Measurements from ENCODE around the gene OSBPL6. TPM values are rescaled to one million over a fixed set of nuclear protein-coding genes. Genes with fewer than 3 reads are reported as not detected.

OSBPL6 gene
- total RNA-seq, 1 experiment from 2014 or later, result 43.1 TPM

GRCh38 chr2:178187861-178188260, 6.5 kb upstream of the OSBPL6 start:
- no peaks in the 10 kb centered on the region for H3K27me3 Mint-ChIP-seq (ENCODE audit: insufficient read depth, unreplicated experiment)
- DNase-seq (ENCODE audit: unreplicated experiment), result no peak
- H3K4me3 Mint-ChIP-seq (ENCODE audit: unreplicated experiment), result no peak overlapping the region
- intact Hi-C loops (cut with micrococcal nuclease), result no loop called here
- H3K4me1 Mint-ChIP-seq (ENCODE audit: insufficient read depth, unreplicated experiment), result peaks cover under 1% of the 10 kb centered on the region
- BruUV-seq (replicated peaks), result no TSS peak
- no peaks in the 10 kb centered on the region for H3K36me3 Mint-ChIP-seq (ENCODE audit: insufficient read depth, unreplicated experiment)
- TF ChIP-seq, protein P1, sequence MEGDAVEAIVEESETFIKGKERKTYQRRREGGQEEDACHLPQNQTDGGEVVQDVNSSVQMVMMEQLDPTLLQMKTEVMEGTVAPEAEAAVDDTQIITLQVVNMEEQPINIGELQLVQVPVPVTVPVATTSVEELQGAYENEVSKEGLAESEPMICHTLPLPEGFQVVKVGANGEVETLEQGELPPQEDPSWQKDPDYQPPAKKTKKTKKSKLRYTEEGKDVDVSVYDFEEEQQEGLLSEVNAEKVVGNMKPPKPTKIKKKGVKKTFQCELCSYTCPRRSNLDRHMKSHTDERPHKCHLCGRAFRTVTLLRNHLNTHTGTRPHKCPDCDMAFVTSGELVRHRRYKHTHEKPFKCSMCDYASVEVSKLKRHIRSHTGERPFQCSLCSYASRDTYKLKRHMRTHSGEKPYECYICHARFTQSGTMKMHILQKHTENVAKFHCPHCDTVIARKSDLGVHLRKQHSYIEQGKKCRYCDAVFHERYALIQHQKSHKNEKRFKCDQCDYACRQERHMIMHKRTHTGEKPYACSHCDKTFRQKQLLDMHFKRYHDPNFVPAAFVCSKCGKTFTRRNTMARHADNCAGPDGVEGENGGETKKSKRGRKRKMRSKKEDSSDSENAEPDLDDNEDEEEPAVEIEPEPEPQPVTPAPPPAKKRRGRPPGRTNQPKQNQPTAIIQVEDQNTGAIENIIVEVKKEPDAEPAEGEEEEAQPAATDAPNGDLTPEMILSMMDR (IDR thresholded peaks at IDR 0.05; ENCODE audit: unreplicated experiment), result no peak
- H3K9me3 Mint-ChIP-seq (ENCODE audit: unreplicated experiment), result no peaks in the 10 kb centered on the region
- CTCF ChIA-PET, result no interaction called here
- H3K27ac Mint-ChIP-seq (ENCODE audit: low read depth, unreplicated experiment), result no peak overlapping the region
- POLR2A ChIA-PET, result interaction anchor here (0.6 kb wide), 1 partner anchor 60 kb away, joined by 3 read pairs; no protein-coding TSS in a partner anchor

DNA sequence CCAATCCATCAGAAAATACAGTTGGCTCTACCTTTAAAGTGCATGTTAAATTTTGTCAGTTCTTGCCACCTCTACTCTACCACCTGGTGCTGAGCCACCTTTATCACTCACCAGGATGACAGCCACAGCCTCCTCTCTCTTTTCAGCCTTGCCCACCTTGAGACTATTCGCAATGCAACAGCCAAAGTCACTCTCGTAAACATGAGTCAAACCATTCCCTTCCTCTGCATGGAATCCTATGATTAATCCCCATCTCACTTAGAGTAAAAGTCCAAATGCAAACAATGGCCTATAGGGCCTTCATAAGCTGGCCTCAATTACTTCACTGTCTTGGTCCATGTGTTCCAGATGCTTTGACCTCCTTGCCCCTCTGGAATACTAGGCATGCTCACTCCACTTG, 5.8 kb upstream of the OSBPL6 start:
- intact Hi-C loops (cut with micrococcal nuclease), result no loop called here
- ChIA-PET POLR2A (interaction anchor here (0.6 kb wide), 1 partner anchor 316 kb away, joined by 3 read pairs; no protein-coding TSS in a partner anchor), CTCF (no interaction called here)
- peaks cover 5% of the 10 kb centered on the region for H3K4me1 Mint-ChIP-seq (ENCODE audit: insufficient read depth, unreplicated experiment)
- DNase-seq (ENCODE audit: unreplicated experiment), result no peak
- BruUV-seq (replicated peaks), result no TSS peak
- H3K4me3 Mint-ChIP-seq (ENCODE audit: unreplicated experiment), result no peak overlapping the region
- no peak overlapping the region for H3K27ac Mint-ChIP-seq (ENCODE audit: low read depth, unreplicated experiment)
- H3K36me3 Mint-ChIP-seq (ENCODE audit: insufficient read depth, unreplicated experiment), result no peaks in the 10 kb centered on the region
- H3K27me3 Mint-ChIP-seq (ENCODE audit: insufficient read depth, unreplicated experiment), result no peaks in the 10 kb centered on the region
- TF ChIP-seq, protein P1 (IDR thresholded peaks at IDR 0.05; ENCODE audit: unreplicated experiment), result no peak
- H3K9me3 Mint-ChIP-seq (ENCODE audit: unreplicated experiment), result no peaks in the 10 kb centered on the region

DNA sequence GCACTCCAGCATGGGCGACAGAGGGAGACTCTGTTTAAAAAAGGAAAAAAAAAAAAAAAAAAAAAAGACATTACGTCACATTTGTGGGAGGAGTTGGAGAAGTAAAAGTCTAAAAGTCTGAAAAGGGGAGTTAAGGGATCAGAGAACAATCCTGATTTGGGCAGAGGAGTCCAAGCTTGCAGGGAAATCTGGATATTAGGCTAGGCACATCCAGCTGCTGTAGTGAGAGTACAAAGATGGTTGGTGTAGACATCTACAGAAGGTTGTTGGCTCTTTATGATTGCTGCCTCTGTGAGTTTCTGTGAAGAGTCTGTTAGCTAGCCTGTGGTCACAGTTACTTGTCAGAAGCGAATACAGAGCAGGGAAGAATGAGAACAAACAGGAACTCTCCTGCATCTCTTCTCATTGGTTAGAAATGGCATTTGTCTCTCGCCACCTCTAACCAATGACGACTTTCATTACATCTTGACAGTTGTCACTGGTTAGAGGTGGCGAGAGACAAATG, 3.3 kb upstream of the OSBPL6 start:
- Mint-ChIP-seq H3K9me3 (ENCODE audit: unreplicated experiment) (no peaks in the 10 kb centered on the region), H3K4me3 (ENCODE audit: unreplicated experiment) (no peak overlapping the region), H3K27me3 (ENCODE audit: insufficient read depth, unreplicated experiment) (no peaks in the 10 kb centered on the region), H3K27ac (ENCODE audit: low read depth, unreplicated experiment) (no peak overlapping the region), H3K4me1 (ENCODE audit: insufficient read depth, unreplicated experiment) (peaks cover 5% of the 10 kb centered on the region), H3K36me3 (ENCODE audit: insufficient read depth, unreplicated experiment) (no peaks in the 10 kb centered on the region)
- DNase-seq (ENCODE audit: unreplicated experiment), result peak; percentile 20
- intact Hi-C loops (cut with micrococcal nuclease), result loop anchor here (5.0 to 10.0 kb wide), 3 partner anchors 59 to 144 kb away; no protein-coding TSS in a partner anchor
- TF ChIP-seq, protein P1 (IDR thresholded peaks at IDR 0.05; ENCODE audit: unreplicated experiment), result no peak
- BruUV-seq (replicated peaks), result no TSS peak
- ChIA-PET POLR2A (interaction anchor here (1.1 to 1.3 kb wide), 2 partner anchors 38 to 105 kb away, joined by 3 read pairs; no protein-coding TSS in a partner anchor), CTCF (interaction anchor here (0.6 to 2.4 kb wide), 4 partner anchors 58 to 224 kb away, joined by 3 to 8 read pairs (median 6); no protein-coding TSS in a partner anchor)

DNA sequence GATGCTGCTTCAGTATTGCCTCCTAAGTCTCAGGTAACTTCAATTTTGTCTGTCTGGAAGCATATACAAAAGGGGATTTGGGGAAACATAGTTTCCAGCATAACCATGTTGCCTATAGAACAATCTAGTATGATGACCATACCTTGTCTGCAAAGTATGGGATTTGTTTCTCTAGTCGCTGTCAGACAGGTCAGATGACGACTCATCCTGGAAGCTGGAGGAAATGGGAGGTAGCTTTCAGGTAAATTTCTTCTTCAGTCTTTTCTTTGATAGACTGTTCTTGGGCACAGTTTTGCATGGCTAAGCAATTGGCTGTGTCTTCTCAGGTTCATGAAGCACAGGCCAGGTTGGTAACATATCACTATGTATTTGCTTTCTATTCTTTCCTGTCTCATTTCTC, 2.8 kb upstream of the OSBPL6 start:
- Mint-ChIP-seq H3K27ac (ENCODE audit: low read depth, unreplicated experiment) (no peak overlapping the region), H3K4me3 (ENCODE audit: unreplicated experiment) (no peak overlapping the region), H3K4me1 (ENCODE audit: insufficient read depth, unreplicated experiment) (peaks cover 7% of the 10 kb centered on the region), H3K27me3 (ENCODE audit: insufficient read depth, unreplicated experiment) (no peaks in the 10 kb centered on the region), H3K9me3 (ENCODE audit: unreplicated experiment) (no peaks in the 10 kb centered on the region), H3K36me3 (ENCODE audit: insufficient read depth, unreplicated experiment) (no peaks in the 10 kb centered on the region)
- no TSS peak for BruUV-seq (replicated peaks)
- ChIA-PET CTCF (interaction anchor here (0.6 to 2.4 kb wide), 3 partner anchors 60 to 223 kb away, joined by 6 to 8 read pairs (median 7); no protein-coding TSS in a partner anchor), POLR2A (interaction anchor here (0.6 to 1.1 kb wide), 2 partner anchors 105 to 212 kb away, joined by 3 read pairs; no protein-coding TSS in a partner anchor)
- no peak for DNase-seq (ENCODE audit: unreplicated experiment)
- intact Hi-C loops (cut with micrococcal nuclease), result loop anchor here (5.0 to 10.0 kb wide), 3 partner anchors 59 to 143 kb away; no protein-coding TSS in a partner anchor
- TF ChIP-seq, protein P1 (IDR thresholded peaks at IDR 0.05; ENCODE audit: unreplicated experiment), result no peak

Measured in MCF 10A (cell line).